Stimulated activated CD4-positive, alpha-beta T cell treated with anti-CD3 and anti-CD28 coated beads, TNF-alpha, amount 100 ng/mL, for 24 hours (primary cell): Measurements from ENCODE around the gene UBE2D4.
"Not testable (repeated sequence)": the region's sequence is repeated elsewhere in the genome, so short reads cannot be mapped to it uniquely, and the experiment has no call there.

Experiments
- DNase-seq, 3 experiments: peaks; one replicate each; pipeline ENCODE4 v3.0.0-alpha.2; 2020; ENCODE audit warnings: low read depth in 3 of 3

The UBE2D4 gene

DNA sequence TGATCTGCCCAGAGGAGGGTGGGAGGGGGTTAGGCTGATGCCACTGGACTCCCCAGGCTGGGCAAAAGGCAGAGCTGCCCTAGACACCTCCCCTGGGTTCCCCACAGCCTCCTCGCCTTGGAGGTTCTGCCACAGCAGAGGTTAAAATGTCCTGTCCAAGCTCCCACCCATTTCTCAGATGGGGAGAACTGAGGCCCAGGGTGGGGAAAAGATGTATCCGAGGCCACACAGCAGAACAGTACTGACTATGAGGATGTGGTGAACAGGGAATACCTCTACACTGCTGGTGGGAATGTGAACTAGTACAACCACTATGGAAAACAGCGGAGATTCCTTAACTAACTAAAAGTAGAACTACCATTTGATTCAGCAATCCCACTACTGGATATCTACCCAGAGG lies 40.2 kb downstream of the UBE2D4 start:
- not testable (repeated sequence) for DNase-seq

GRCh38 chr7:43968172-43969040 lies 42.2 kb downstream of the UBE2D4 start:
- DNase-seq: not testable (repeated sequence)

- DNase-seq: not testable (repeated sequence)
Measured at GRCh38 chr7:43969586-43969985, 43.4 kb downstream of the UBE2D4 start.

GRCh38 chr7:43970698-43971097 lies 44.5 kb downstream of the UBE2D4 start:
- DNase-seq: not testable (repeated sequence)

DNA sequence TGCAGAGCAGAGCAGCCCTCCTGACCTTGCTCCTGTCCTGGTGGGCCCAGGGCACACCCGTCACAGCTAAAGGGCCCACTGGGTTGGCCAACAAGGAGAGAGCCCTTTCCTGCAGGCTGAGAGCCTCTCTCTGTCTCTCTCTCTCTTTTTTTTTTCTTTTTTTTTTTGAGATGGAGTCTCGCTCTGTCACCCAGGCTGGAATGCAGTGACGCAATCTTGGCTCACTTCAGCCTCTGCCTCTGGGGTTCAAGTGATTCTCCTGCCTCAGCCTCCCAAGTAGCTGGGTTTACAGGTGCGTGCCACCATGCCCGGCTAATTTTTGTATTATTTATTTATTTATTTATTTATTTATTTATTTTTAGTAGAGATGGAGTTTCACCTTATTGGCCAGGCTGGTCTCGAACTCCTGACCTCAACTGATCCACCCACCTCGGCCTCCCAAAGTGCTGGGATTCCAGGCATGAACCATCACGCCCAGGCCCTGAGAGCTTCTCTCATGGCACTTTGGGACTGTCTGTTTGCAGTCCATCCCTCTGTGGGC lies 47.9 kb downstream of the UBE2D4 start:
- DNase-seq: not testable (repeated sequence)

- not testable (repeated sequence) for DNase-seq
Measured at GRCh38 chr7:43974725-43975482, 48.7 kb downstream of the UBE2D4 start.

- DNase-seq: no peak
Measured at GRCh38 chr7:43977525-43977924, 51.3 kb downstream of the UBE2D4 start.

DNA sequence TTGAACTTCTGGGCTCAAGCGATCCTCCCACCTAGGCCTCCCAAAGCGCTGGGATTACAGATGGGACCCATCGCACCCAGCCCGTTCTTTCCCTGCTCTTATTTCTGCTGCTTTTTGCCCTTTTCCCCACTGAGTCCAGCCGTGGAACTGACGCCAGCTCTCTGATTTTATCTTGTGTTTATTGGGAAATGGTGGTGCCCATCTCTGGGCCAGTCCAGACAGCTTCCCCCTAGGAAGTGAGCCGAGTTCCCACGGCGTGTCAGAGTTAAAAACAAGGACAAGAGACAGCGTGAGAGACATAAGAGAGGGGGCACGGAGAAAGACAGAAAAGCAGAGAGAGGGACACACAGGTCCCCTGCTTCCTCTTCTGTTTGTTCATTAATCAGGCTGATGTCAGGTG lies 51.9 kb downstream of the UBE2D4 start:
- not testable (repeated sequence) for DNase-seq

DNA sequence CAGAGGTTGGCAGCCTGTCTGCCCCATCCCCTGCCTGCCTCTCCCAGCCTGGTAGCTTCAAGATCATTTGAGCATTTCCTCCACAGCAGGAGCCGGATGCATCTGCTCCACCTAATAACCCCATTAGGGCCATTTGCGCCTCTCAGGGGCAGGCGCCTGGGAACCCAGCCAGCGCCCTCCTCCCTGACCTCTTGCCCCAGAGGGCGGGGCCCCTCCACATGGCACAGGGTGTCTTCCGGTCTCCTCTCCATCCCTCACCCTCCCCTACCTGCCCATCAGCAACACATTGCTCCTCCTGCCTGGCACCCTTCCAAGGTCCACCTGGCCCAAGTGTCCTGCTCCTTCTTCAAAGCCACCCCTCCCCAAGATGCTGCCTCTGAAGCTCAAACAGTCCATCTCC lies 56.6 kb downstream of the UBE2D4 start:
- not testable (repeated sequence) for DNase-seq

GRCh38 chr7:43983736-43984135 lies 57.5 kb downstream of the UBE2D4 start:
- DNase-seq: not testable (repeated sequence)

- peak; percentile 76 to 86 (median 82) for DNase-seq
Measured at GRCh38 chr7:43985904-43986864, 59.9 kb downstream of the UBE2D4 start.

GRCh38 chr7:43987476-43987875 lies 61.2 kb downstream of the UBE2D4 start:
- DNase-seq: not testable (repeated sequence)

DNA sequence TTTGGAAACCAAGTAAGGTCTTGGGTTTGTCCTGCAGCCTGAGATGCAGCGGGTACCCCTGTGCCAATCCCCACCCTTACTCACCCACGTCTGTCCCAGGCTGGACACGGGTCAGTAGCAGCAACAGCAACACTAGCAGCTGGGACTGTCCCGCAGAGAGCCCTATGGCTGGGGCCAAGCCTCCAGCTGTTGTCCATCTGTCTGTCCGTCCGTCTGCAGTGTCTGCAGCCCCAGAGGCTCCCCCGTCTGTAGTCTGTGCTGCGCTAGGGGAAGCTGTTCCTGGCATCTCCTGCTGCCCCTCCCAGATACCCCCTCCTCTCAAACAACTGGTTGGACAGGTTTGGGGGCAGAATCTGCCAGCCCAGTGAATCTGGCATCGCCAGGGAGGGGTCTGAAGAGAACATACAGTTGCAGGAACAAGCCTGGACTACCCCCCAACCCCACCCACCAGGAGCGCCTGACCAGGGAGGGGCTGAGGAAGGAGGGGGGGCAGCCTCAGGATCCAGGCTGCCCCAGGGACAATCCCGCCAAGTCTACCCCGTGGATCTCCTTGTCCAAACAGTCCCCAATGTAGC lies 63.9 kb downstream of the UBE2D4 start:
- DNase-seq: not testable (repeated sequence)

GRCh38 chr7:43990829-43991228 lies 64.6 kb downstream of the UBE2D4 start:
- DNase-seq: not testable (repeated sequence)

GRCh38 chr7:43992896-43993295 lies 66.7 kb downstream of the UBE2D4 start:
- not testable (repeated sequence) for DNase-seq

GRCh38 chr7:43994681-43995080 lies 68.4 kb downstream of the UBE2D4 start:
- DNase-seq: not testable (repeated sequence)

- DNase-seq: not testable (repeated sequence)
Measured at GRCh38 chr7:43997532-43997931, 71.3 kb downstream of the UBE2D4 start, which contains the start of gene SPDYE1. TSS of gene SPDYE1 (plus strand) at chr7:43997897. CDS start at chr7:43999950, 2,053 bp downstream.
